PC-3 (cell line): Measurements from ENCODE around the gene GRHL3. TPM values are rescaled to one million over a fixed set of nuclear protein-coding genes. Genes with fewer than 3 reads are reported as not detected.

Source experiments
- ATAC-seq: fragments of 200-7000 bp; cut with Tn5 transposase; 2 replicates; pipeline ENCODE4 v1.9.1; 2020; ENCODE audit warnings: mild to moderate bottlenecking, moderate library complexity
- BruUV-seq: library from RNA; stranded (reverse); fragments of 400-500 nt; replicated peaks from 2 replicates; lab custom pipeline; 2021; lab: Mats Ljungman, UMichigan
- CTCF ChIA-PET: fragments of 300-600 bp; sonication (Branson Sonifier 250); formaldehyde crosslinking; loops from one replicate; lab custom pipeline; 2022; ENCODE audit warnings: antibody characterized with exemption; lab: Charles Lee
- POLR2A ChIA-PET: fragments of 300-600 bp; sonication (Branson Sonifier 250); formaldehyde crosslinking; loops from one replicate; lab custom pipeline; 2022; ENCODE audit warnings: antibody characterized with exemption; ENCODE audit not compliant: unreplicated experiment; lab: Charles Lee
- DNase-seq: peaks from one replicate; pipeline ENCODE4 v3.0.0-alpha.2; 2015
- H2AFZ ChIP-seq: fragments of 300-600 bp; sonication (generic); 2 replicates; pipeline ENCODE4 v1.6.0; 2016; ENCODE audit warnings: antibody characterized with exemption, low read length
- H3F3A ChIP-seq: fragments of 300-600 bp; sonication (generic); one replicate; pipeline ENCODE4 v1.6.0; 2017; ENCODE audit warnings: antibody characterized with exemption, low read length, control low read depth, mild to moderate bottlenecking; ENCODE audit not compliant: unreplicated experiment
- H3K27ac ChIP-seq: fragments of 300-600 bp; sonication (generic); 2 replicates; pipeline ENCODE4 v1.5.1; 2016; ENCODE audit warnings: mild to moderate bottlenecking, low read length
- H3K27me3 ChIP-seq: fragments of 300-600 bp; sonication (generic); 2 replicates; pipeline ENCODE4 v1.6.1; 2016; ENCODE audit warnings: low read length, mixed read lengths
- H3K36me3 ChIP-seq: fragments of 300-600 bp; sonication (generic); 2 replicates; pipeline ENCODE4 v1.6.1; 2016; ENCODE audit warnings: low read depth, mixed run types, low read length, mixed read lengths
- H3K4me1 ChIP-seq: fragments of 300-600 bp; sonication (generic); 2 replicates; pipeline ENCODE4 v1.5.1; 2016; ENCODE audit warnings: low read length; ENCODE audit not compliant: insufficient read depth
- H3K4me2 ChIP-seq: fragments of 300-600 bp; sonication (generic); 2 replicates; pipeline ENCODE4 v1.6.0; 2016; ENCODE audit warnings: low read length
- H3K4me3 ChIP-seq: fragments of 300-600 bp; sonication (generic); 2 replicates; pipeline ENCODE4 v1.5.1; 2016; ENCODE audit warnings: mild to moderate bottlenecking, low read length, mixed read lengths
- H3K79me2 ChIP-seq: fragments of 300-600 bp; sonication (generic); 2 replicates; pipeline ENCODE4 v1.6.1; 2017; ENCODE audit warnings: low read length, mixed read lengths
- H3K9ac ChIP-seq: fragments of 300-600 bp; sonication (generic); 2 replicates; pipeline ENCODE4 v1.6.0; 2016; ENCODE audit warnings: mild to moderate bottlenecking, low read length
- H3K9me2 ChIP-seq: fragments of 300-600 bp; sonication (generic); replicated peaks from 2 replicates; pipeline ENCODE4 v1.6.1; 2016; ENCODE audit warnings: mixed run types, low read length, mixed read lengths
- H3K9me3 ChIP-seq: fragments of 300-600 bp; sonication (generic); 2 replicates; pipeline ENCODE4 v1.6.1; 2016; ENCODE audit warnings: low read length, mixed read lengths
- H4K20me1 ChIP-seq: fragments of 300-600 bp; sonication (generic); 2 replicates; pipeline ENCODE4 v1.6.1; 2016; ENCODE audit warnings: low read length, mixed read lengths
- CTCF ChIP-seq: fragments of 300-600 bp; sonication (generic); conservative IDR thresholded peaks from 2 replicates; pipeline ENCODE4 v1.5.1; 2017; ENCODE audit warnings: antibody characterized with exemption, low read depth, mild to moderate bottlenecking, low read length
- EZH2 ChIP-seq: fragments of 300-600 bp; sonication (generic); IDR thresholded peaks from one replicate; pipeline ENCODE4 v1.6.1; 2017; ENCODE audit warnings: antibody characterized with exemption, mild to moderate bottlenecking, low read length; ENCODE audit not compliant: unreplicated experiment
- EZH2phosphoT487 ChIP-seq: fragments of 300-600 bp; sonication (generic); IDR thresholded peaks from 2 replicates; pipeline ENCODE4 v1.6.1; 2018; ENCODE audit warnings: mild to moderate bottlenecking, antibody characterized with exemption, low read length, borderline replicate concordance
- intact Hi-C: fragments of 100-400 bp; cut with micrococcal nuclease; formaldehyde crosslinking; loops from 2 replicates; pipeline ENCODE4 v1.9.0; 2023
- total RNA-seq: library from RNA; depleted of rRNA; stranded (reverse); fragments of >200 nt; gene quantifications from 2 replicates; pipeline ENCODE4 v1.2.3, GENCODE V29; 2014

Gene GRHL3
- total RNA-seq, 1 experiment from 2014 or later = 3.5 TPM

- ChIA-PET POLR2A (interaction anchor here (0.5 kb wide), 1 partner anchor 1359 kb away, joined by 14 read pairs; no protein-coding TSS in a partner anchor), CTCF (no interaction called here)
- TF ChIP-seq CTCF = no peak
- TF ChIP-seq EZH2 = no peak
- no peak for TF ChIP-seq EZH2phosphoT487
- no peaks in the 10 kb centered on the region for H3K79me2 ChIP-seq
- no peaks in the 10 kb centered on the region for H3K36me3 ChIP-seq
- H3K9me3 ChIP-seq = no peaks in the 10 kb centered on the region
- no peak overlapping the region for H2AFZ ChIP-seq
- no peaks in the 10 kb centered on the region for H3K9me2 ChIP-seq
- H3K27ac ChIP-seq = peak overlapping the region; percentile 76
- no peaks in the 10 kb centered on the region for H3K27me3 ChIP-seq
- DNase-seq = no peak
- no peaks in the 10 kb centered on the region for H4K20me1 ChIP-seq
- H3F3A ChIP-seq = peaks cover 12% of the 10 kb centered on the region
- no peak for ATAC-seq
- no peak overlapping the region for H3K4me2 ChIP-seq
- BruUV-seq = no TSS peak
- intact Hi-C loops = loop anchor here (5.0 kb wide), 1 partner anchor 101 kb away; no protein-coding TSS in a partner anchor
- no peak overlapping the region for H3K4me3 ChIP-seq
- H3K9ac ChIP-seq = no peak overlapping the region; the same call in 1 of the 2 replicates
- H3K4me1 ChIP-seq = peaks cover 62% of the 10 kb centered on the region
These were observed 28.1 kb upstream of the GRHL3 start for GRCh38 chr1:24290933-24291487.

GRCh38 chr1:24292103-24292502 is 27.1 kb upstream of the GRHL3 start:
- Histone ChIP-seq H3K36me3 (no peaks in the 10 kb centered on the region), H3K4me3 (no peak overlapping the region), H3K27ac (no peak overlapping the region), H3K4me2 (no peak overlapping the region), H4K20me1 (no peaks in the 10 kb centered on the region), H2AFZ (no peak overlapping the region), H3K9me3 (no peaks in the 10 kb centered on the region), H3K79me2 (no peaks in the 10 kb centered on the region), H3K9me2 (no peaks in the 10 kb centered on the region), H3K4me1 (peaks cover 51% of the 10 kb centered on the region), H3K9ac (no peak overlapping the region), H3F3A (peaks cover 12% of the 10 kb centered on the region), H3K27me3 (no peaks in the 10 kb centered on the region)
- ChIA-PET CTCF (no interaction called here), POLR2A (interaction anchor here (0.7 kb wide), 1 partner anchor 47 kb away, joined by 3 read pairs; no protein-coding TSS in a partner anchor)
- ATAC-seq (no peak), DNase-seq (no peak)
- TF ChIP-seq CTCF (no peak), EZH2phosphoT487 (no peak), EZH2 (no peak)
- BruUV-seq = no TSS peak
- intact Hi-C loops = loop anchor here (5.0 kb wide), 1 partner anchor 100 kb away; no protein-coding TSS in a partner anchor

GRCh38 chr1:24292887-24293286 is 26.3 kb upstream of the GRHL3 start:
- CTCF ChIA-PET = no interaction called here

More at GRCh38 chr1:24292887-24293286, 26.3 kb upstream of the GRHL3 start:
- intact Hi-C loops = loop anchor here (5.0 kb wide), 1 partner anchor 99 kb away; no protein-coding TSS in a partner anchor
- BruUV-seq = no TSS peak
- no peak for TF ChIP-seq EZH2
- TF ChIP-seq EZH2phosphoT487 = no peak
- no peak for TF ChIP-seq CTCF
- no peaks in the 10 kb centered on the region for H3K9me3 ChIP-seq
- DNase-seq = no peak
- no peaks in the 10 kb centered on the region for H4K20me1 ChIP-seq
- peak overlapping the region; percentile 96 for H3K27ac ChIP-seq
- no peak overlapping the region for H3K4me2 ChIP-seq
- POLR2A ChIA-PET = no interaction called here
- H3K9ac ChIP-seq = no peak overlapping the region
- H3K4me3 ChIP-seq = no peak overlapping the region
- H3K79me2 ChIP-seq = no peaks in the 10 kb centered on the region
- no peaks in the 10 kb centered on the region for H3K9me2 ChIP-seq
- ATAC-seq = no peak
- no peaks in the 10 kb centered on the region for H3K36me3 ChIP-seq
- no peak overlapping the region for H2AFZ ChIP-seq
- H3K4me1 ChIP-seq = peaks cover 51% of the 10 kb centered on the region
- no peaks in the 10 kb centered on the region for H3K27me3 ChIP-seq
- H3F3A ChIP-seq = peaks cover 12% of the 10 kb centered on the region
